NT2/D1 (cell line): ENCODE measurements around the gene PDE4B.

Source experiments
- SUZ12 ChIP-seq: IDR thresholded peaks from 2 replicates; pipeline ENCODE4 v1.6.1; 2011; ENCODE audit not compliant: insufficient read length, insufficient read depth; ENCODE audit errors: extremely low read depth
- YY1 ChIP-seq: IDR thresholded peaks from 2 replicates; pipeline ENCODE4 v1.6.1; 2011; ENCODE audit not compliant: insufficient read length, insufficient read depth
- ZNF274 ChIP-seq: IDR thresholded peaks from 2 replicates; pipeline ENCODE4 v1.6.1; 2011; ENCODE audit warnings: mild to moderate bottlenecking, low read depth, low read length

DNA sequence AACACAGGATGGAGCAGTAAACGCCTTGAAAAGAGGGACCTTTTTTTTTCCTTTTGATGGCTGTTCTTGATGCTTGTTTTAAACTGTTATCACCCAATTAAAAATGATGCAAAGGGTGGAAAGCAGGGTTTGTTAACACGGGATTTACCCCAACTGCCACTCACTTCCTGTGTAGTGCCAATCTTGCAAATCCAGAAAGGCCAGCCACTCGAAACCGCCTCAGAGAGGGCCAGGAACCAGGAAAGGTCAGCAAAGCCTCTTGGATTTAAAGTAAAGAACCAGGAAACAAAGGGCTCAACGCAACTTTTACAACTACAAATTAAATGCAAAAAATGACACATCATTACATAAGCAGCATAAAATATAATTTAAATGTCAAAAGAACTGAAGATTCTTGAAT, 347.4 kb downstream of the PDE4B start:
- no peak for TF ChIP-seq ZNF274
- no peak for TF ChIP-seq YY1
- no peak for TF ChIP-seq SUZ12
